HCT116 (cell line): ENCODE measurements around the gene MAP3K4.
A peak's percentile ranks its signal among the peaks of the same experiment; 100 is the strongest.

ENCODE experiments used
- CEBPB ChIP-seq: IDR thresholded peaks from 2 replicates; pipeline ENCODE4 v1.6.1; 2012; ENCODE audit warnings: low read depth
- ELF1 ChIP-seq: IDR thresholded peaks from 2 replicates; pipeline ENCODE4 v1.6.1; 2012; ENCODE audit warnings: low read depth, borderline replicate concordance
- EZH2 ChIP-seq: fragments of 200-600 bp; sonication (generic); IDR thresholded peaks from 2 replicates; pipeline ENCODE4 v1.6.1; 2017; ENCODE audit warnings: antibody characterized with exemption, mixed run types
- JUND ChIP-seq: IDR thresholded peaks from 2 replicates; pipeline ENCODE4 v1.6.1; 2012
- POLR2A ChIP-seq: IDR thresholded peaks from 2 replicates; pipeline ENCODE4 v1.7.0; 2011; ENCODE audit warnings: borderline replicate concordance; ENCODE audit not compliant: insufficient read depth, insufficient read length; ENCODE audit errors: extremely low read depth
- POLR2AphosphoS5 ChIP-seq: IDR thresholded peaks from 2 replicates; pipeline ENCODE4 v1.6.1; 2011; ENCODE audit warnings: mild to moderate bottlenecking, low read depth, low read length, moderate library complexity
- RAD21 ChIP-seq: IDR thresholded peaks from 2 replicates; pipeline ENCODE4 v1.6.1; 2012; ENCODE audit warnings: low read depth, mild to moderate bottlenecking
- SIN3A ChIP-seq: IDR thresholded peaks from 2 replicates; pipeline ENCODE4 v1.6.1; 2012; ENCODE audit warnings: low read depth
- SP1 ChIP-seq: IDR thresholded peaks from 2 replicates; pipeline ENCODE4 v1.6.1; 2012; ENCODE audit warnings: low read depth
- ZNF274 ChIP-seq: fragments of 200-500 bp; sonication (Bioruptor generic); IDR thresholded peaks from 2 replicates; pipeline ENCODE4 v1.6.1; 2014; ENCODE audit warnings: mild to moderate bottlenecking, low read depth, low read length, inconsistent platforms
- TF ChIP-seq, protein P1 (sequence below), 3 experiments: fragments of 200-600 bp in 1 of 3; sonication (generic) in 1 of 3; IDR thresholded peaks in 2 of 3; conservative IDR thresholded peaks in 1 of 3; 2 replicates each; pipeline ENCODE4 v1.5.1; 2012 to 2017; ENCODE audit warnings: low read depth in 2 of 3, low read length in 2 of 3, antibody characterized with exemption in 1 of 3, borderline replicate concordance in 1 of 3, control low read depth in 1 of 3, mild to moderate bottlenecking in 1 of 3, mixed read lengths in 1 of 3, mixed run types in 1 of 3, moderate library complexity in 1 of 3; ENCODE audit not compliant: insufficient read depth in 1 of 3
- TF ChIP-seq, protein P2 (sequence below): IDR thresholded peaks from 2 replicates; pipeline ENCODE4 v1.6.1; 2012; ENCODE audit warnings: low read depth
- TF ChIP-seq, protein P3 (sequence below): IDR thresholded peaks from 2 replicates; pipeline ENCODE4 v1.6.1; 2012
- TF ChIP-seq, protein P4 (sequence below): IDR thresholded peaks from 2 replicates; pipeline ENCODE4 v1.6.1; 2011; ENCODE audit warnings: mild to moderate bottlenecking, low read length, moderate library complexity; ENCODE audit not compliant: insufficient replicate concordance; ENCODE audit errors: extremely low read depth

DNA sequence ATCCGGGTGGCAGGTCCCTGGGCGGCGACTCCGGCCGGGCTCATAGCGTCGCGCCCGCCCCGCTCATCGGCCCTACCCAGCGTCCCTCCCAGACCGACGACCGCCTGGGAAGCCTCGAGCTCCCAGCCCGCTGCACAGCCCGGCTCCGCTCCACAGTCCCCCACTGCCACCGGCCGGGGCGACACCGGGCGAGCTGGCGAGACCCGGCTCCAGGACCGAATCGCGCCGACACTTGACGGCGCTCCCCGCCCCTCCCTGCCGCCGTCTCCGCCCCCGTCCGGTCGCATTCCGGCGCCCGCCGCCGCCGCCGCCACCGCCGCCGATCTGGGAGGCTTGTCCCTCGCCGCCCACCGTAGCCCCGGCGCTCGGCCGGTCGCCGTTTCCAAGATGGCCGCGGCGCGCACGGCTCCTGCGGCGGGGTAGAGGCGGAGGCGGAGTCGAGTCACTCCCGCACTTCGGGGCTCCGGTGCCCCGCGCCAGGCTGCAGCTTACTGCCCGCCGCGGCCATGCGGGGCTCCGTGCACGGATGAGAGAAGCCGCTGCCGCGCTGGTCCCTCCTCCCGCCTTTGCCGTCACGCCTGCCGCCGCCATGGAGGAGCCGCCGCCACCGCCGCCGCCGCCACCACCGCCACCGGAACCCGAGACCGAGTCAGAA, at the start of gene MAP3K4:
- TF ChIP-seq, protein P1, sequence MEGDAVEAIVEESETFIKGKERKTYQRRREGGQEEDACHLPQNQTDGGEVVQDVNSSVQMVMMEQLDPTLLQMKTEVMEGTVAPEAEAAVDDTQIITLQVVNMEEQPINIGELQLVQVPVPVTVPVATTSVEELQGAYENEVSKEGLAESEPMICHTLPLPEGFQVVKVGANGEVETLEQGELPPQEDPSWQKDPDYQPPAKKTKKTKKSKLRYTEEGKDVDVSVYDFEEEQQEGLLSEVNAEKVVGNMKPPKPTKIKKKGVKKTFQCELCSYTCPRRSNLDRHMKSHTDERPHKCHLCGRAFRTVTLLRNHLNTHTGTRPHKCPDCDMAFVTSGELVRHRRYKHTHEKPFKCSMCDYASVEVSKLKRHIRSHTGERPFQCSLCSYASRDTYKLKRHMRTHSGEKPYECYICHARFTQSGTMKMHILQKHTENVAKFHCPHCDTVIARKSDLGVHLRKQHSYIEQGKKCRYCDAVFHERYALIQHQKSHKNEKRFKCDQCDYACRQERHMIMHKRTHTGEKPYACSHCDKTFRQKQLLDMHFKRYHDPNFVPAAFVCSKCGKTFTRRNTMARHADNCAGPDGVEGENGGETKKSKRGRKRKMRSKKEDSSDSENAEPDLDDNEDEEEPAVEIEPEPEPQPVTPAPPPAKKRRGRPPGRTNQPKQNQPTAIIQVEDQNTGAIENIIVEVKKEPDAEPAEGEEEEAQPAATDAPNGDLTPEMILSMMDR (IDR thresholded peaks at IDR 0.05 in 2 of 3, conservative IDR thresholded peaks at IDR 0.05 in 1 of 3; ENCODE audit: borderline replicate concordance in 1 of 3, insufficient read depth in 1 of 3, low read depth in 2 of 3, low read length in 2 of 3) = no peak
- TF ChIP-seq SIN3A = peak; percentile 50; the same call in 1 of the 2 replicates
- no peak for TF ChIP-seq POLR2A
- peak; percentile 74 for TF ChIP-seq POLR2AphosphoS5
- TF ChIP-seq EZH2 = no peak
- TF ChIP-seq, protein P2, sequence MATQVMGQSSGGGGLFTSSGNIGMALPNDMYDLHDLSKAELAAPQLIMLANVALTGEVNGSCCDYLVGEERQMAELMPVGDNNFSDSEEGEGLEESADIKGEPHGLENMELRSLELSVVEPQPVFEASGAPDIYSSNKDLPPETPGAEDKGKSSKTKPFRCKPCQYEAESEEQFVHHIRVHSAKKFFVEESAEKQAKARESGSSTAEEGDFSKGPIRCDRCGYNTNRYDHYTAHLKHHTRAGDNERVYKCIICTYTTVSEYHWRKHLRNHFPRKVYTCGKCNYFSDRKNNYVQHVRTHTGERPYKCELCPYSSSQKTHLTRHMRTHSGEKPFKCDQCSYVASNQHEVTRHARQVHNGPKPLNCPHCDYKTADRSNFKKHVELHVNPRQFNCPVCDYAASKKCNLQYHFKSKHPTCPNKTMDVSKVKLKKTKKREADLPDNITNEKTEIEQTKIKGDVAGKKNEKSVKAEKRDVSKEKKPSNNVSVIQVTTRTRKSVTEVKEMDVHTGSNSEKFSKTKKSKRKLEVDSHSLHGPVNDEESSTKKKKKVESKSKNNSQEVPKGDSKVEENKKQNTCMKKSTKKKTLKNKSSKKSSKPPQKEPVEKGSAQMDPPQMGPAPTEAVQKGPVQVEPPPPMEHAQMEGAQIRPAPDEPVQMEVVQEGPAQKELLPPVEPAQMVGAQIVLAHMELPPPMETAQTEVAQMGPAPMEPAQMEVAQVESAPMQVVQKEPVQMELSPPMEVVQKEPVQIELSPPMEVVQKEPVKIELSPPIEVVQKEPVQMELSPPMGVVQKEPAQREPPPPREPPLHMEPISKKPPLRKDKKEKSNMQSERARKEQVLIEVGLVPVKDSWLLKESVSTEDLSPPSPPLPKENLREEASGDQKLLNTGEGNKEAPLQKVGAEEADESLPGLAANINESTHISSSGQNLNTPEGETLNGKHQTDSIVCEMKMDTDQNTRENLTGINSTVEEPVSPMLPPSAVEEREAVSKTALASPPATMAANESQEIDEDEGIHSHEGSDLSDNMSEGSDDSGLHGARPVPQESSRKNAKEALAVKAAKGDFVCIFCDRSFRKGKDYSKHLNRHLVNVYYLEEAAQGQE = no peak
- no peak for TF ChIP-seq JUND
- TF ChIP-seq ZNF274 = no peak
- no peak for TF ChIP-seq RAD21
- no peak; the same call in 1 of the 2 replicates for TF ChIP-seq SP1
- TF ChIP-seq, protein P3, sequence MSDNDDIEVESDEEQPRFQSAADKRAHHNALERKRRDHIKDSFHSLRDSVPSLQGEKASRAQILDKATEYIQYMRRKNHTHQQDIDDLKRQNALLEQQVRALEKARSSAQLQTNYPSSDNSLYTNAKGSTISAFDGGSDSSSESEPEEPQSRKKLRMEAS = peak; percentile 41; the same call in 1 of the 2 replicates
- no peak for TF ChIP-seq ELF1
- TF ChIP-seq, protein P4, sequence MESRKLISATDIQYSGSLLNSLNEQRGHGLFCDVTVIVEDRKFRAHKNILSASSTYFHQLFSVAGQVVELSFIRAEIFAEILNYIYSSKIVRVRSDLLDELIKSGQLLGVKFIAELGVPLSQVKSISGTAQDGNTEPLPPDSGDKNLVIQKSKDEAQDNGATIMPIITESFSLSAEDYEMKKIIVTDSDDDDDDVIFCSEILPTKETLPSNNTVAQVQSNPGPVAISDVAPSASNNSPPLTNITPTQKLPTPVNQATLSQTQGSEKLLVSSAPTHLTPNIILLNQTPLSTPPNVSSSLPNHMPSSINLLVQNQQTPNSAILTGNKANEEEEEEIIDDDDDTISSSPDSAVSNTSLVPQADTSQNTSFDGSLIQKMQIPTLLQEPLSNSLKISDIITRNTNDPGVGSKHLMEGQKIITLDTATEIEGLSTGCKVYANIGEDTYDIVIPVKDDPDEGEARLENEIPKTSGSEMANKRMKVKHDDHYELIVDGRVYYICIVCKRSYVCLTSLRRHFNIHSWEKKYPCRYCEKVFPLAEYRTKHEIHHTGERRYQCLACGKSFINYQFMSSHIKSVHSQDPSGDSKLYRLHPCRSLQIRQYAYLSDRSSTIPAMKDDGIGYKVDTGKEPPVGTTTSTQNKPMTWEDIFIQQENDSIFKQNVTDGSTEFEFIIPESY = peak; percentile 56
- TF ChIP-seq CEBPB = no peak
